ENCODE results near the gene SHCBP1L.

SHCBP1L gene

GRCh38 chr1:182897696-182898095 is 55.3 kb downstream of the SHCBP1L start:
- no peak overlapping the region for H3K4me3 ChIP-seq (ENCODE audit: low read length)
- TF ChIP-seq, protein P1, sequence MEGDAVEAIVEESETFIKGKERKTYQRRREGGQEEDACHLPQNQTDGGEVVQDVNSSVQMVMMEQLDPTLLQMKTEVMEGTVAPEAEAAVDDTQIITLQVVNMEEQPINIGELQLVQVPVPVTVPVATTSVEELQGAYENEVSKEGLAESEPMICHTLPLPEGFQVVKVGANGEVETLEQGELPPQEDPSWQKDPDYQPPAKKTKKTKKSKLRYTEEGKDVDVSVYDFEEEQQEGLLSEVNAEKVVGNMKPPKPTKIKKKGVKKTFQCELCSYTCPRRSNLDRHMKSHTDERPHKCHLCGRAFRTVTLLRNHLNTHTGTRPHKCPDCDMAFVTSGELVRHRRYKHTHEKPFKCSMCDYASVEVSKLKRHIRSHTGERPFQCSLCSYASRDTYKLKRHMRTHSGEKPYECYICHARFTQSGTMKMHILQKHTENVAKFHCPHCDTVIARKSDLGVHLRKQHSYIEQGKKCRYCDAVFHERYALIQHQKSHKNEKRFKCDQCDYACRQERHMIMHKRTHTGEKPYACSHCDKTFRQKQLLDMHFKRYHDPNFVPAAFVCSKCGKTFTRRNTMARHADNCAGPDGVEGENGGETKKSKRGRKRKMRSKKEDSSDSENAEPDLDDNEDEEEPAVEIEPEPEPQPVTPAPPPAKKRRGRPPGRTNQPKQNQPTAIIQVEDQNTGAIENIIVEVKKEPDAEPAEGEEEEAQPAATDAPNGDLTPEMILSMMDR (IDR thresholded peaks at IDR 0.05; ENCODE audit: insufficient read depth, low read depth, low read length, missing control alignments), result no peak
- no peak for DNase-seq (ENCODE audit: low read depth)

- no peak for DNase-seq (ENCODE audit: low read depth)
- no peak overlapping the region for H3K4me3 ChIP-seq (ENCODE audit: low read length)
- TF ChIP-seq, protein P1 (IDR thresholded peaks at IDR 0.05; ENCODE audit: insufficient read depth, low read depth, low read length, missing control alignments), result no peak
These were observed 61.9 kb downstream of the SHCBP1L start for GRCh38 chr1:182890927-182891610.

GRCh38 chr1:182889997-182890396 is 63.0 kb downstream of the SHCBP1L start:
- TF ChIP-seq, protein P1 (IDR thresholded peaks at IDR 0.05; ENCODE audit: insufficient read depth, low read depth, low read length, missing control alignments), result no peak
- no peak for DNase-seq (ENCODE audit: low read depth)
- H3K4me3 ChIP-seq (ENCODE audit: low read length), result no peak overlapping the region

DNA sequence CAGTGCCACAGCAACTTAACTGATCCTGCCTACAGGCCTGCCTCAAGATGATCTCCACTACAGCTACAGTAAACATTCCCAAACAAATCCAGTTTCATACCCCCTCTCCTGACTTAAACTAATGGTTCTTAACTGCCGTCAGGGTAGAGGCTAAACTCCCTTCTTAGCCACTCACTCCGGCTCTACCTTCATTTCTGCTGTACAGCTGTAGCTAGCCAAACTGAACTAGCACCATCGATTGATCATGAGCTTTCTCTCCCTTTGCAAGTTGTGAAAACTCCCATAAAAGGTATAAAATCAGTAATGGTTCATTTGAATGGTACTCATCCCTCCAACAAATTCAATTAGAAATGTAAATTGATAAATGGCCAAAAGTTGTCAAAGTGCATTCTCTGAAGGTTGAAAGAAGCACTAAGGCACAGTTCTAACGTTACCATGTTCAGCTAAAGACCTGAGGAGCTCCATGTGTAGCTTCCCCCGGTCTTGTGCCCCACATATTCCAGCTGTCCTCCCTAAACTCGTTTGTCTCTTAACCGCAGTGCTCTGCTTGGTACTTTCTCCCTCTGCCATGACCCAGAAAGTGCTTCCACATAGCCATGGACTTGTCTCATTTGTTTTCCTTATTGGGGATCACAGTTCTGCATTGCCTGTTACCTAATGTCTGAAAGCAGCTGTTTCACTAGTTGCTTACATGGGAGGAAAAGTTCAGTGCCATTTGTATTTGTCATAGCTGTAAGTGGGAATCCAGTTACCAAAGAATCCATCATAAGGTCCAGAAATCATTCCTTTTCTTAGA is 64.0 kb downstream of the SHCBP1L start:
- no peak for DNase-seq (ENCODE audit: low read depth)
- H3K4me3 ChIP-seq (ENCODE audit: low read length), result no peak overlapping the region
- TF ChIP-seq, protein P1 (IDR thresholded peaks at IDR 0.05; ENCODE audit: insufficient read depth, low read depth, low read length, missing control alignments), result no peak

GRCh38 chr1:182886985-182887384 is 66.0 kb downstream of the SHCBP1L start:
- no peak for DNase-seq (ENCODE audit: low read depth)
- TF ChIP-seq, protein P1 (IDR thresholded peaks at IDR 0.05; ENCODE audit: insufficient read depth, low read depth, low read length, missing control alignments), result no peak
- no peak overlapping the region for H3K4me3 ChIP-seq (ENCODE audit: low read length)

GRCh38 chr1:182885591-182885990 is 67.4 kb downstream of the SHCBP1L start:
- no peak overlapping the region for H3K4me3 ChIP-seq (ENCODE audit: low read length)
- TF ChIP-seq, protein P1 (IDR thresholded peaks at IDR 0.05; ENCODE audit: insufficient read depth, low read depth, low read length, missing control alignments), result no peak
- DNase-seq (ENCODE audit: low read depth), result no peak
